ENCODE results near the gene FREY1. TPM values are rescaled to one million over a fixed set of nuclear protein-coding genes. Genes with fewer than 3 reads are reported as not detected.
A peak's percentile ranks its signal among the peaks of the same experiment; 100 is the strongest.
"Not testable (repeated sequence)": the region's sequence is repeated elsewhere in the genome, so short reads cannot be mapped to it uniquely, and the experiment has no call there.

FREY1 gene
- total RNA-seq, 3 donors from 2014 or later = 2.3 to 3.3 (median 2.4) TPM

DNA sequence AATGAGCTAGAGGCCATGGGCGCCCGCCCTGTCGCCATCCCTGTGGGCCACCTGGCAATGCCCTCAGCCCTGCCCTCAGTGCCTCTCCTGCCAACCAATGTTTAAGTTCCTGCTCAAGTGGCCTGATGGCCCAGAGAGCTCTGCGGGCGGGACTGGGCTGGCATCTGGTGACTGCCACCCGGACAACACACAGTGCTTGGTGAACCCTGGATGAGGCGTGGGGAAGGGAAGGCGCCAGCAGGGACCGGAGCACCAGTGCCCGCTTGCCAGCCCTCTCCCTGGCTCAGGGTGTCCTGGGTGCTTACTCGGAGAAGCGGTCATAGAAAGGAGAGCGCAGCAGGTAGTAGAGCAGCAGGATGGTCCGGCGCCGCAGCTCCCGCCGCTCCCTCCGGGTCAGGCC, 6.4 kb upstream of the FREY1 start:
- no peak for DNase-seq
- no peaks in the 10 kb centered on the region for H3K9me3 Mint-ChIP-seq
- H3K27me3 Mint-ChIP-seq (ENCODE audit: low read depth) = no peaks in the 10 kb centered on the region
- no peak for ATAC-seq
- peaks cover 18% of the 10 kb centered on the region for H3K36me3 Mint-ChIP-seq (ENCODE audit: insufficient read depth)
- H3K4me1 Mint-ChIP-seq (ENCODE audit: low read depth) = peaks cover 18% of the 10 kb centered on the region
- H3K4me3 Mint-ChIP-seq = no peak overlapping the region

GRCh38 chr11:45910623-45911022, 3.6 kb upstream of the FREY1 start:
- H3K36me3 Mint-ChIP-seq (ENCODE audit: insufficient read depth) = peaks cover 18% of the 10 kb centered on the region
- peaks cover 11% of the 10 kb centered on the region for H3K4me1 Mint-ChIP-seq (ENCODE audit: low read depth)
- ATAC-seq = no peak
- H3K4me3 Mint-ChIP-seq = no peak overlapping the region
- H3K27me3 Mint-ChIP-seq (ENCODE audit: low read depth) = no peaks in the 10 kb centered on the region
- no peak for DNase-seq
- no peaks in the 10 kb centered on the region for H3K9me3 Mint-ChIP-seq

GRCh38 chr11:45909594-45910475, 2.8 kb upstream of the FREY1 start:
- Mint-ChIP-seq H3K9me3 (no peaks in the 10 kb centered on the region), H3K4me1 (ENCODE audit: low read depth) (peaks cover 10% of the 10 kb centered on the region), H3K36me3 (ENCODE audit: insufficient read depth) (peaks cover 16% of the 10 kb centered on the region), H3K27me3 (ENCODE audit: low read depth) (no peaks in the 10 kb centered on the region), H3K4me3 (no peak overlapping the region)
- no peak for ATAC-seq
- DNase-seq = no peak

GRCh38 chr11:45907911-45908370, 870 bp upstream of the FREY1 start:
- ATAC-seq = no peak

GRCh38 chr11:45906096-45906682, 882 bp downstream of the FREY1 start:
- no peak for DNase-seq
- H3K4me3 Mint-ChIP-seq = no peak overlapping the region
- H3K27me3 Mint-ChIP-seq (ENCODE audit: low read depth) = no peaks in the 10 kb centered on the region
- H3K36me3 Mint-ChIP-seq (ENCODE audit: insufficient read depth) = peaks cover 6% of the 10 kb centered on the region
- peaks cover 9% of the 10 kb centered on the region for H3K4me1 Mint-ChIP-seq (ENCODE audit: low read depth)
- H3K9me3 Mint-ChIP-seq = no peaks in the 10 kb centered on the region
- ATAC-seq = peak in 1 of 2 donors; percentile 6

More at GRCh38 chr11:45907911-45908370, 870 bp upstream of the FREY1 start:
- no peak for DNase-seq
- Mint-ChIP-seq H3K9me3 (no peaks in the 10 kb centered on the region), H3K4me1 (ENCODE audit: low read depth) (peaks cover 9% of the 10 kb centered on the region), H3K27me3 (ENCODE audit: low read depth) (no peaks in the 10 kb centered on the region), H3K36me3 (ENCODE audit: insufficient read depth) (peaks cover 9% of the 10 kb centered on the region), H3K4me3 (no peak overlapping the region)

DNA sequence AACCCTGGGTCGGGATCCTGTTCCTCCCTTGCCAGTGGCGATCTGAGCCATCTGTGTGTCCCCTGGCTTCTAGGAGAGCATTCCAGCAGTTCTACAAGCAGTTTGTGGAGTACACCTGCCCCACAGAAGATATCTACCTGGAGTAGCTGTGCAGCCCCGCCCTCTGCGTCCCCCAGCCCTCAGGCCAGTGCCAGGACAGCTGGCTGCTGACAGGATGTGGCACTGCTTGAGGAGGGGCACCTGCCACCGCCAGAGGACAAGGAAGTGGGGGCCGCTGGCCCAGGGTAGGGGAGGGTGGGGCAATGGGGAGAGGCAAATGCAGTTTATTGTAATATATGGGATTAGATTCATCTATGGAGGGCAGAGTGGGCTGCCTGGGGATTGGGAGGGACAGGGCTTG, 1.5 kb downstream of the FREY1 start:
- not testable (repeated sequence) for H3K36me3 Mint-ChIP-seq (ENCODE audit: insufficient read depth); H3K4me1 Mint-ChIP-seq (ENCODE audit: low read depth); H3K4me3 Mint-ChIP-seq; ATAC-seq; H3K27me3 Mint-ChIP-seq (ENCODE audit: low read depth); DNase-seq; H3K9me3 Mint-ChIP-seq

DNA sequence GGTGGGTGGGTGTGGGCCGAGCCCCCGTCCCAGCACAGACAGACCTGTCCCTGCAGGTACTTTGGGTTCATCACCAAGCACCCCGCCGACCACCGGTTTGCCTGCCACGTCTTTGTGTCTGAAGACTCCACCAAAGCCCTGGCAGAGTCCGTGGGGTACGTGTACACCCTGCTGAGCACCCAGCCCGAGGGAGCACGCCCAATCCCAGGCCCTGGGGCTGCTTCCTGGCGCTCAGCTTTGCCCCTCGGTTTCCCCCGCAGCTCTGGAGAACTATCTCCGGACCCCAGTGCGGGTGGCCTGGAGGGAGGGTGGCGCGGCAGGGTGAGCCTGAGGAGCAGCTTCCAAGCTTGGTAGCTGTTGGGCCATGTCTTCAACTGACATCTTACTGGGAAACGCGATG, 2.0 kb downstream of the FREY1 start:
- Mint-ChIP-seq H3K4me3 (no peak overlapping the region), H3K9me3 (no peaks in the 10 kb centered on the region), H3K4me1 (ENCODE audit: low read depth) (peaks cover 9% of the 10 kb centered on the region), H3K36me3 (ENCODE audit: insufficient read depth) (no peaks in the 10 kb centered on the region), H3K27me3 (ENCODE audit: low read depth) (peaks cover 4% of the 10 kb centered on the region)
- no peak for DNase-seq
- ATAC-seq = no peak

DNA sequence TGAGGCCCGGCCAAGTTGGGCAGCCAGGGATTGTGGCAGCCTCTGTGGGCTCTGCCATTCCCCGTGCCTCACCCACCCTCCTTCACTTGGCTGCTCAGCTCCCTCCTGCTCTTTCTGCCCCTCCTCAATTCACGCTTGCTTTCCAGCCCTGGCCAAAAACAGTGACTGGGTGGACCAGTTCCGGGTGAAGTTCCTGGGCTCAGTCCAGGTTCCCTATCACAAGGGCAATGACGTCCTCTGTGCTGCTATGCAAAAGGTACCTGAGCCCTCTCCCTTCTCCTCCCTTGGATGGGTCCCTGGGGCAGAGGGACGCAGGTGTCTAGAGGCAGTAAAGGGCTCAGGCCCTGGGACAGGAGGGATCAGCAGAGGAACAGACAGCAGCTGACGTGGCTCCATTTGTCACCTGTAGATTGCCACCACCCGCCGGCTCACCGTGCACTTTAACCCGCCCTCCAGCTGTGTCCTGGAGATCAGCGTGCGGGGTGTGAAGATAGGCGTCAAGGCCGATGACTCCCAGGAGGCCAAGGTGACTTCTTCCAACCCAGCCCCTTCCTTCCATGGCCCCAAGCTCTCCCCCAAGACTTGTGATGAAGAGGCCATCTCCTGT, 2.7 kb downstream of the FREY1 start:
- no peak for DNase-seq
- no peak for ATAC-seq
- H3K36me3 Mint-ChIP-seq (ENCODE audit: insufficient read depth) = no peaks in the 10 kb centered on the region
- peaks cover 9% of the 10 kb centered on the region for H3K4me1 Mint-ChIP-seq (ENCODE audit: low read depth)
- no peak overlapping the region for H3K4me3 Mint-ChIP-seq
- H3K9me3 Mint-ChIP-seq = no peaks in the 10 kb centered on the region
- H3K27me3 Mint-ChIP-seq (ENCODE audit: low read depth) = peaks cover 6% of the 10 kb centered on the region

DNA sequence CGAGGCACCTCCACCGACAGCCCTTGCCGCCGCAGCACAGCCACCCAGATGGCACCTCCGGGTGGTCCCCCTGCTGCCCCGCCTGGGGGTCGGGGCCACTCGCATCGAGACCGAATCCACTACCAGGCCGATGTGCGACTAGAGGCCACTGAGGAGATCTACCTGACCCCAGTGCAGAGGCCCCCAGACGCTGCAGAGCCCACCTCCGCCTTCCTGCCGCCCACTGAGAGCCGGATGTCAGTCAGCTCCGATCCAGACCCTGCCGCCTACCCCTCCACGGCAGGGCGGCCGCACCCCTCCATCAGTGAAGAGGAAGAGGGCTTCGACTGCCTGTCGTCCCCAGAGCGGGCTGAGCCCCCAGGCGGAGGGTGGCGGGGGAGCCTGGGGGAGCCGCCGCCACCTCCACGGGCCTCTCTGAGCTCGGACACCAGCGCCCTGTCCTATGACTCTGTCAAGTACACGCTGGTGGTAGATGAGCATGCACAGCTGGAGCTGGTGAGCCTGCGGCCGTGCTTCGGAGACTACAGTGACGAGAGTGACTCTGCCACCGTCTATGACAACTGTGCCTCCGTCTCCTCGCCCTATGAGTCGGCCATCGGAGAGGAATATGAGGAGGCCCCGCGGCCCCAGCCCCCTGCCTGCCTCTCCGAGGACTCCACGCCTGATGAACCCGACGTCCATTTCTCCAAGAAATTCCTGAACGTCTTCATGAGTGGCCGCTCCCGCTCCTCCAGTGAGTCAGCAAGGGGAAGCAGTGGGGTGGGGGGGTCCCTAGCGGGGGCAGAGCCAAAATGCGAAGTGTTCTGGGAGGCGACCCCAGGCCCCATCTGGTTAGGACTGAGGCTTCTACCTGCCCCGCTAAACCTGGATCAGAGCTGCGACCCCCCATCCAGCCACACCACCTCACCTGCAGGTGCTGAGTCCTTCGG, 4.4 kb downstream of the FREY1 start:
- ATAC-seq (no peak), DNase-seq (no peak)
- H3K4me1 Mint-ChIP-seq (ENCODE audit: low read depth) = peaks cover 12% of the 10 kb centered on the region
- H3K4me3 Mint-ChIP-seq = no peak overlapping the region
- peaks cover 18% of the 10 kb centered on the region for H3K27me3 Mint-ChIP-seq (ENCODE audit: low read depth)
- no peaks in the 10 kb centered on the region for H3K9me3 Mint-ChIP-seq
- H3K36me3 Mint-ChIP-seq (ENCODE audit: insufficient read depth) = no peaks in the 10 kb centered on the region

DNA sequence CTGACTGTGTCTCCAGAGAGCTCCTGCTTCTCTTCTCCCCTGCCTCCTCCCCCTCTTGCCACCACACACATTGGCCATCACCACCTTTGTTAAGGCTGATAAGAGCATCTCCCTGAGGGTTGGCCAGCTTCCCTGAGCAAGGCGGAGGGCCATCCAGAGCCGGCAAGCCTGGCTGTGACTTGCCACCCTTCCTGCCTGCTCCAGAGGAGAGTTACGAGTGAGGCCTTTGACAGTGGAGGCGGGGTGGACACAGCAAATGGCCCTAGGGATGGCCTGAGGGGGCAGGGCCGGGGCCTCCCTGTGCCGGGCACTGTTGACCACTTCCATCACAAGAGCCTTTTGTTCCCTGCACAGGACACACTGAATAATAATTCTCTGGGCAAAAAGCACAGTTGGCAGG, 5.4 kb downstream of the FREY1 start:
- peaks cover 10% of the 10 kb centered on the region for H3K4me1 Mint-ChIP-seq (ENCODE audit: low read depth)
- no peaks in the 10 kb centered on the region for H3K9me3 Mint-ChIP-seq
- H3K4me3 Mint-ChIP-seq = no peak overlapping the region
- H3K36me3 Mint-ChIP-seq (ENCODE audit: insufficient read depth) = no peaks in the 10 kb centered on the region
- ATAC-seq (no peak), DNase-seq (no peak)
- peaks cover 23% of the 10 kb centered on the region for H3K27me3 Mint-ChIP-seq (ENCODE audit: low read depth)

DNA sequence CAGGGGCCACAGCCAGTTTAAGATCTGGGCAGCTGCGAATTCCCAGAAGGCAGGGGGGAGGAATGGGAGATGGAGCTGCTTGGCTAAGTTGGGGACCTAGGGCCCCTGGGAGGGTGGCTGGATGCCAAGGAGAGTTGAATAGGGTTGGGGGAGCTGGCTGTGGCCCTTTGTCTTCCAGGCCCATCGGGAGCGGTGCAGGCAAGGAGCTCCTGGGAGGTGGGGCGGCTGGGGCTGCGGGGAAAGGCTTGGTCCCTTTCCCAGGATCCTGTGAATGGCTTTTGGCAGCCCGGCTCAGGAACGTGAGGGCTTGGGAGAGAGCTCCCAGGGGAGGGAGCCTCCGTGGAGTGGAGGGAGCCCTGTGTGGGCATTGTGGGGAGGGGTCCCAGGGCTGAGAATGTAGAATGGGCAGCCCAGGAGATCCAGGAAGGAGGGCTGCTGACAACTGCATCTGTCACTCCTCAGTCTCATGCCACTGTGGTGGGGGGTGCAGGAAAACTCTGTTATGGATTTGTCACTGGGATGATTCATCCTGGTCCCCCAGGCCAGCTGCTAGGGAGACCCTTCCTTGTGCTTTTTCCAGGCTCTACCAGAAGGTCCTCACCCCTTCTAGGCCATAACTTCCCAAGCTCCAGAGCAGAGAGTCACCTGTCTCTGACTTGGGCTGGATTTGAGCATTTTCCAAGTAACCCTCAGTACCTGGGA, 6.0 kb downstream of the FREY1 start:
- H3K9me3 Mint-ChIP-seq = no peaks in the 10 kb centered on the region
- no peaks in the 10 kb centered on the region for H3K36me3 Mint-ChIP-seq (ENCODE audit: insufficient read depth)
- H3K4me1 Mint-ChIP-seq (ENCODE audit: low read depth) = peaks cover 5% of the 10 kb centered on the region
- H3K4me3 Mint-ChIP-seq = peak overlapping the region; percentile 64
- peaks cover 26% of the 10 kb centered on the region for H3K27me3 Mint-ChIP-seq (ENCODE audit: low read depth)
- ATAC-seq = no peak
- DNase-seq = no peak

DNA sequence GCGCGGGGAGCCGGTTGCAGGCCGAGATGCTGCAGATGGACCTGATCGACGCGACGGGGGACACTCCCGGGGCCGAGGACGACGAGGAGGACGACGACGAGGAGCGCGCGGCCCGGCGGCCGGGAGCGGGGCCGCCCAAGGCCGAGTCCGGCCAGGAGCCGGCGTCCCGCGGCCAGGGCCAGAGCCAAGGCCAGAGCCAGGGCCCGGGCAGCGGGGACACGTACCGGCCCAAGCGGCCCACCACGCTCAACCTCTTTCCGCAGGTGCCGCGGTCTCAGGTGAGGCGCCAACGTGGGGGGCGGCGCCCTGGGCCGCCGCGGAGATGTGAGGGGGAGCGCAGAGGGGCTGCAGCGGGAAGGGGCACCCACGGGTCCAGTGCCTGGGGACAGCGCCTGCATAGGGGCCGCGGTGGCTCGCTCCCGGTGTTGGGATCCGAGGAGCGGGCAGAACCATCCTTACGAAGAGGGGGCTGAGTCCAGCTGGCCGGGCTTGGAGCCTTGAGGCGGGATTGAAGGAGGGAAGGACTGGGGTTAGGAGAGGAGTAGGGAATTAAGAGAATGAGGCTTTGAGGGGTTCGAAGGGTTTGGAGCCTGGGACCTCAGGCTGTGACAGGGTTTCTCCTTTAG, 6.8 kb downstream of the FREY1 start:
- H3K27me3 Mint-ChIP-seq (ENCODE audit: low read depth) = peaks cover 30% of the 10 kb centered on the region
- peak overlapping the region; percentile 64 for H3K4me3 Mint-ChIP-seq
- H3K4me1 Mint-ChIP-seq (ENCODE audit: low read depth); H3K9me3 Mint-ChIP-seq; ATAC-seq; DNase-seq; H3K36me3 Mint-ChIP-seq (ENCODE audit: insufficient read depth): not testable (repeated sequence)

Data from activated T-cell treated with anti-CD3 and anti-CD28 coated beads, Interleukin-2, amount 50 U/mL, for 4 hours (primary cell).